GM12878 (cell line): ENCODE results near the gene ACHE. TPM values are rescaled to one million over a fixed set of nuclear protein-coding genes. Genes with fewer than 3 reads are reported as not detected.

Source experiments
- ATAC-seq: fragments of 200-7000 bp; cut with Tn5 transposase; 3 replicates; pipeline ENCODE4 v1.9.1; 2020; ENCODE audit warnings: mild to moderate bottlenecking, moderate library complexity
- BruUV-seq: library from RNA; stranded (reverse); fragments of 400-500 nt; replicated peaks from 2 replicates; lab custom pipeline; 2021; lab: Mats Ljungman, UMichigan
- CTCF ChIA-PET: fragments of 300-600 bp; sonication (Branson Sonifier 250); formaldehyde crosslinking; extraction: SDS; loops from one replicate; lab custom pipeline; 2021; ENCODE audit warnings: inconsistent platforms; lab: Yijun Ruan, JAX
- POLR2A ChIA-PET: fragments of 350-600 bp; formaldehyde crosslinking; extraction: SDS; loops from one replicate; lab custom pipeline; 2021; ENCODE audit warnings: inconsistent platforms; lab: Charles Lee
- RAD21 ChIA-PET: fragments of 300-600 bp; sonication (Branson Sonifier 250); formaldehyde crosslinking; loops from one replicate; lab custom pipeline; 2023; ENCODE audit warnings: antibody characterized with exemption; ENCODE audit not compliant: unreplicated experiment; lab: Charles Lee
- SMC1A ChIA-PET: fragments of 300-600 bp; sonication (Branson Sonifier 250); formaldehyde crosslinking; loops from one replicate; lab custom pipeline; 2023; ENCODE audit not compliant: unreplicated experiment, uncharacterized antibody; lab: Charles Lee
- DNase-seq: peaks from one replicate; pipeline ENCODE4 v3.0.0-alpha.2; 2011; ENCODE audit warnings: low read depth, low spot score
- FAIRE-seq: peaks from 3 replicates; lab custom pipeline; 2011; peaks lifted over from hg19 to GRCh38; lab: Jason Lieb, UNC
- H2AFZ ChIP-seq: 2 replicates; pipeline ENCODE4 v1.6.0; 2011; ENCODE audit warnings: low read depth, low read length, control low read depth; ENCODE audit not compliant: control insufficient read depth
- H3K27ac ChIP-seq: 2 replicates; pipeline ENCODE4 v1.5.1; 2011; ENCODE audit warnings: control low read depth; ENCODE audit not compliant: control insufficient read depth, insufficient read depth
- H3K27me3 ChIP-seq, 2 experiments: replicated peaks in 1 of 2; 2 replicates each; pipeline versions ENCODE4 v1.6.0 to v1.6.1; 2011; ENCODE audit warnings: low read length in 1 of 2; ENCODE audit not compliant: control insufficient read depth in 2 of 2, insufficient read depth in 2 of 2
- H3K36me3 ChIP-seq, 2 experiments: 2 replicates each; pipeline ENCODE4 v1.5.1; 2011; ENCODE audit warnings: low read length in 1 of 2; ENCODE audit not compliant: control insufficient read depth in 2 of 2, insufficient read depth in 2 of 2
- H3K4me1 ChIP-seq: 2 replicates; pipeline ENCODE4 v1.6.1; 2011; ENCODE audit warnings: mild to moderate bottlenecking, low read length, moderate library complexity, mixed read lengths; ENCODE audit not compliant: control insufficient read depth, insufficient read depth
- H3K4me2 ChIP-seq: 2 replicates; pipeline ENCODE4 v1.6.0; 2011; ENCODE audit warnings: control low read depth; ENCODE audit not compliant: control insufficient read depth, insufficient read depth
- H3K4me3 ChIP-seq: fragments of 200-600 bp; sonication (generic); 2 replicates; pipeline ENCODE4 v1.5.1; 2016
- H3K79me2 ChIP-seq: 2 replicates; pipeline ENCODE4 v1.6.0; 2011; ENCODE audit warnings: low read length; ENCODE audit not compliant: control insufficient read depth, insufficient read depth
- H3K9ac ChIP-seq: 2 replicates; pipeline ENCODE4 v1.8.0; 2011; ENCODE audit warnings: low read length, control low read depth, mixed read lengths; ENCODE audit not compliant: control insufficient read depth, insufficient read depth
- H3K9me3 ChIP-seq: replicated peaks from 3 replicates; pipeline ENCODE4 v1.5.1; 2011; ENCODE audit warnings: mild to moderate bottlenecking, low read length; ENCODE audit not compliant: control insufficient read depth, insufficient read depth
- H4K20me1 ChIP-seq: 2 replicates; pipeline ENCODE4 v1.6.0; 2011; ENCODE audit not compliant: control insufficient read depth, insufficient read depth
- CEBPB ChIP-seq, 2 experiments: fragments of 150-350 bp in 1 of 2; IDR thresholded peaks; 2 replicates each; pipeline ENCODE4 v1.6.1; 2012 to 2014; ENCODE audit warnings: low read depth in 2 of 2, low read length in 2 of 2, borderline replicate concordance in 1 of 2, inconsistent platforms in 1 of 2
- EZH2 ChIP-seq: IDR thresholded peaks from 2 replicates; pipeline ENCODE4 v1.6.1; 2012; ENCODE audit warnings: low read depth, mild to moderate bottlenecking, control low read depth, inconsistent platforms, low read length, borderline replicate concordance; ENCODE audit not compliant: control insufficient read depth
- KDM1A ChIP-seq: fragments of 200-600 bp; sonication (generic); IDR thresholded peaks from 2 replicates; pipeline ENCODE4 v1.6.1; 2016; ENCODE audit warnings: borderline replicate concordance
- MEF2B ChIP-seq: fragments of 450-650 bp; IDR thresholded peaks from 2 replicates; pipeline ENCODE4 v1.6.1; 2018; ENCODE audit warnings: mild to moderate bottlenecking, moderate library complexity; ENCODE audit not compliant: partially characterized antibody, poor library complexity, severe bottlenecking
- USF1 ChIP-seq: IDR thresholded peaks from 2 replicates; pipeline ENCODE4 v1.6.1; 2011; ENCODE audit warnings: borderline replicate concordance, low read depth, mild to moderate bottlenecking, moderate library complexity, mixed read lengths, low read length; ENCODE audit not compliant: insufficient read depth; ENCODE audit errors: extremely low read length
- WGBS: methylation state at CpG from one replicate; pipeline ENCODE4 v1.1.6; 2016; ENCODE audit warnings: low lambda C conversion rate; ENCODE audit not compliant: insufficient replicate concordance, insufficient coverage; ENCODE audit errors: missing lambda C conversion rate; 5-methylcytosine and 5-hydroxymethylcytosine counted together
- in situ Hi-C: fragments of 300-500 bp; cut with MboI; formaldehyde crosslinking; loops from 9 replicates; pipeline ENCODE4 v1.14.3; 2018; ENCODE audit warnings: mixed read lengths
- intact Hi-C: fragments of 100-400 bp; cut with micrococcal nuclease; formaldehyde crosslinking; loops from one replicate; pipeline ENCODE4 v1.14.2; 2022; ENCODE audit not compliant: unreplicated experiment
- polyA plus RNA-seq, 11 experiments: library from polyadenylated mRNA; depleted of rRNA in 4 of 11; unstranded in 6 of 11; stranded (reverse) in 5 of 11; fragments of >200 nt; fragmentation: Nextera tagmentation in 4 of 11; fragmentation: Illumina TruSeq in 1 of 11; extraction: Ambion mirVana in 4 of 11; extraction: Trizol in 1 of 11; gene quantifications; 1 replicate in 1 of 11; 2 replicates in 10 of 11; pipeline versions ENCODE4 v1.2.1 to v1.2.3, GENCODE V29; 2011 to 2016; ENCODE audit warnings: inconsistent platforms in 2 of 11, missing spikeins in 2 of 11, low read depth in 1 of 11
- total RNA-seq, 4 experiments: library from RNA; depleted of rRNA in 3 of 4; stranded (reverse); fragments of >200 nt in 3 of 4; fragmentation: Illumina TruSeq in 1 of 4; extraction: Trizol in 1 of 4; gene quantifications; 2 replicates each; pipeline versions ENCODE4 v1.2.1 to v1.2.3, GENCODE V29; 2013 to 2021
- TF ChIP-seq, protein P1 (sequence below): fragments of 450-650 bp; IDR thresholded peaks from 2 replicates; pipeline ENCODE4 v1.6.1; 2016; ENCODE audit warnings: mild to moderate bottlenecking
- TF ChIP-seq, protein P2 (sequence below): fragments of 450-650 bp; IDR thresholded peaks from 2 replicates; pipeline ENCODE4 v1.6.1; 2018; ENCODE audit warnings: mild to moderate bottlenecking, low read depth, moderate library complexity; ENCODE audit not compliant: partially characterized antibody

The ACHE gene
- total and polyA plus RNA-seq, 10 of the 15 experiments (the other 5 are each of a cell fraction or from before 2014, with no cell fraction given): 0.07 to 5.1 (median 2.3) TPM; not detected in 1

GRCh38 chr7:100854146-100854895 lies 41.4 kb downstream of the ACHE start:
- SMC1A ChIA-PET: interaction anchor here (0.9 to 3.7 kb wide), 3 partner anchors 35 to 162 kb away, joined by 4 to 17 read pairs (median 4); partner anchors contain the start of gene UFSP1
- FAIRE-seq (no peak), DNase-seq (no peak), ATAC-seq (no peak)
- RAD21 ChIA-PET: interaction anchor here (0.7 to 4.6 kb wide), 4 partner anchors 33 to 162 kb away, joined by 3 to 43 read pairs (median 4); partner anchors contain the start of gene POP7
- H3K36me3 ChIP-seq: no peaks in the 10 kb centered on the region
- H3K4me1 ChIP-seq: peaks cover 2% of the 10 kb centered on the region
- no peak for TF ChIP-seq USF1
- TF ChIP-seq, protein P1, sequence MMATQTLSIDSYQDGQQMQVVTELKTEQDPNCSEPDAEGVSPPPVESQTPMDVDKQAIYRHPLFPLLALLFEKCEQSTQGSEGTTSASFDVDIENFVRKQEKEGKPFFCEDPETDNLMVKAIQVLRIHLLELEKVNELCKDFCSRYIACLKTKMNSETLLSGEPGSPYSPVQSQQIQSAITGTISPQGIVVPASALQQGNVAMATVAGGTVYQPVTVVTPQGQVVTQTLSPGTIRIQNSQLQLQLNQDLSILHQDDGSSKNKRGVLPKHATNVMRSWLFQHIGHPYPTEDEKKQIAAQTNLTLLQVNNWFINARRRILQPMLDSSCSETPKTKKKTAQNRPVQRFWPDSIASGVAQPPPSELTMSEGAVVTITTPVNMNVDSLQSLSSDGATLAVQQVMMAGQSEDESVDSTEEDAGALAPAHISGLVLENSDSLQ: no peak
- no peak for TF ChIP-seq KDM1A
- TF ChIP-seq CEBPB (IDR thresholded peaks at IDR 0.05; ENCODE audit: borderline replicate concordance in 1 of 2, low read depth in 2 of 2, low read length in 2 of 2): no peak
- TF ChIP-seq, protein P2, sequence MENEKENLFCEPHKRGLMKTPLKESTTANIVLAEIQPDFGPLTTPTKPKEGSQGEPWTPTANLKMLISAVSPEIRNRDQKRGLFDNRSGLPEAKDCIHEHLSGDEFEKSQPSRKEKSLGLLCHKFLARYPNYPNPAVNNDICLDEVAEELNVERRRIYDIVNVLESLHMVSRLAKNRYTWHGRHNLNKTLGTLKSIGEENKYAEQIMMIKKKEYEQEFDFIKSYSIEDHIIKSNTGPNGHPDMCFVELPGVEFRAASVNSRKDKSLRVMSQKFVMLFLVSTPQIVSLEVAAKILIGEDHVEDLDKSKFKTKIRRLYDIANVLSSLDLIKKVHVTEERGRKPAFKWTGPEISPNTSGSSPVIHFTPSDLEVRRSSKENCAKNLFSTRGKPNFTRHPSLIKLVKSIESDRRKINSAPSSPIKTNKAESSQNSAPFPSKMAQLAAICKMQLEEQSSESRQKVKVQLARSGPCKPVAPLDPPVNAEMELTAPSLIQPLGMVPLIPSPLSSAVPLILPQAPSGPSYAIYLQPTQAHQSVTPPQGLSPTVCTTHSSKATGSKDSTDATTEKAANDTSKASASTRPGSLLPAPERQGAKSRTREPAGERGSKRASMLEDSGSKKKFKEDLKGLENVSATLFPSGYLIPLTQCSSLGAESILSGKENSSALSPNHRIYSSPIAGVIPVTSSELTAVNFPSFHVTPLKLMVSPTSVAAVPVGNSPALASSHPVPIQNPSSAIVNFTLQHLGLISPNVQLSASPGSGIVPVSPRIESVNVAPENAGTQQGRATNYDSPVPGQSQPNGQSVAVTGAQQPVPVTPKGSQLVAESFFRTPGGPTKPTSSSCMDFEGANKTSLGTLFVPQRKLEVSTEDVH: no peak
- no peak for TF ChIP-seq EZH2
- no peak for TF ChIP-seq MEF2B
- peak overlapping the region; percentile 91; the same call in 1 of the 2 replicates for H3K4me3 ChIP-seq
- WGBS: 96% methylated on average over 14 of the region's 14 CpGs
- no peaks in the 10 kb centered on the region for H3K27me3 ChIP-seq
- H3K79me2 ChIP-seq: peaks cover 10% of the 10 kb centered on the region
- H3K4me2 ChIP-seq: peak overlapping the region; percentile 100
- no TSS peak for BruUV-seq
- H3K27ac ChIP-seq: no peak overlapping the region
- H4K20me1 ChIP-seq: no peaks in the 10 kb centered on the region
- in situ Hi-C loops: loop anchor here (10.0 kb wide), 2 partner anchors 150 to 380 kb away; partner anchors contain the start of genes POP7 and TSC22D4
- CTCF ChIA-PET: interaction anchor here (1.2 to 7.7 kb wide), 4 partner anchors 52 to 290 kb away, joined by 5 to 238 read pairs (median 47); partner anchors contain the start of gene POP7
- POLR2A ChIA-PET: interaction anchor here (0.6 to 1.7 kb wide), 6 partner anchors 21 to 878 kb away, joined by 3 to 8 read pairs (median 3); partner anchors contain the start of genes PCOLCE and SRRT
- intact Hi-C loops: no loop called here
- no peaks in the 10 kb centered on the region for H3K9me3 ChIP-seq
- H2AFZ ChIP-seq: no peak overlapping the region
- no peak overlapping the region for H3K9ac ChIP-seq
